WTC11 (cell line): ENCODE results near the gene SELENOS. TPM values are rescaled to one million over a fixed set of nuclear protein-coding genes. Genes with fewer than 3 reads are reported as not detected.

Source experiments
- ARID4B ChIP-seq: sonication (generic); formaldehyde crosslinking; IDR thresholded peaks from 2 replicates; pipeline ENCODE4 v1.8.0; 2023; ENCODE audit warnings: missing genetic modification reagents, mild to moderate bottlenecking, borderline replicate concordance
- CBFB ChIP-seq: sonication (generic); formaldehyde crosslinking; IDR thresholded peaks from 2 replicates; pipeline ENCODE4 v1.8.1; 2022; ENCODE audit warnings: mild to moderate bottlenecking, low read depth, missing genetic modification reagents
- CDX4 ChIP-seq: fragments of 250-450 bp; sonication (Bioruptor Pico); IDR thresholded peaks from 2 replicates; pipeline ENCODE4 v1.9.0; 2021; ENCODE audit warnings: moderate library complexity, mild to moderate bottlenecking, inconsistent platforms, borderline replicate concordance
- E2F1 ChIP-seq: sonication (generic); formaldehyde crosslinking; IDR thresholded peaks from 2 replicates; pipeline ENCODE4 v1.8.0; 2022; ENCODE audit warnings: mild to moderate bottlenecking, missing genetic modification reagents
- E2F5 ChIP-seq: sonication (generic); formaldehyde crosslinking; IDR thresholded peaks from 2 replicates; pipeline ENCODE4 v1.8.1; 2022; ENCODE audit warnings: mild to moderate bottlenecking, moderate library complexity, missing genetic modification reagents
- ERG ChIP-seq: fragments of 250-450 bp; sonication (Bioruptor Pico); IDR thresholded peaks from 2 replicates; pipeline ENCODE4 v1.8.0; 2021; ENCODE audit warnings: mild to moderate bottlenecking
- ETV6 ChIP-seq: sonication (generic); formaldehyde crosslinking; IDR thresholded peaks from 2 replicates; pipeline ENCODE4 v1.8.1; 2022; ENCODE audit warnings: mild to moderate bottlenecking, missing genetic modification reagents
- GABPB1 ChIP-seq: sonication (generic); formaldehyde crosslinking; IDR thresholded peaks from 2 replicates; pipeline ENCODE4 v1.8.1; 2023; ENCODE audit warnings: mild to moderate bottlenecking, missing genetic modification reagents
- GRHL2 ChIP-seq: fragments of 250-450 bp; sonication (Bioruptor Pico); IDR thresholded peaks from 2 replicates; pipeline ENCODE4 v1.8.0; 2022; ENCODE audit warnings: mild to moderate bottlenecking, moderate library complexity; ENCODE audit not compliant: insufficient replicate concordance, severe bottlenecking
- JAZF1 ChIP-seq: fragments of 250-450 bp; sonication (Bioruptor Pico); IDR thresholded peaks from 2 replicates; pipeline ENCODE4 v1.9.0; 2021; ENCODE audit warnings: moderate library complexity, mild to moderate bottlenecking, inconsistent platforms
- MXD4 ChIP-seq: fragments of 250-450 bp; sonication (Bioruptor Pico); IDR thresholded peaks from 2 replicates; pipeline ENCODE4 v1.8.0; 2021; ENCODE audit warnings: mild to moderate bottlenecking, moderate library complexity, borderline replicate concordance
- NFE2L1 ChIP-seq: sonication (generic); formaldehyde crosslinking; IDR thresholded peaks from 2 replicates; pipeline ENCODE4 v1.8.1; 2023; ENCODE audit warnings: missing genetic modification reagents
- NR1H2 ChIP-seq: sonication (generic); formaldehyde crosslinking; IDR thresholded peaks from 2 replicates; pipeline ENCODE4 v1.9.0; 2021; ENCODE audit warnings: mild to moderate bottlenecking, moderate library complexity, missing genetic modification reagents
- TP53 ChIP-seq: sonication (generic); formaldehyde crosslinking; IDR thresholded peaks from 2 replicates; pipeline ENCODE4 v1.8.1; 2023; ENCODE audit warnings: mild to moderate bottlenecking, missing genetic modification reagents
- USF1 ChIP-seq: sonication (generic); formaldehyde crosslinking; IDR thresholded peaks from 2 replicates; pipeline ENCODE4 v1.8.0; 2022; ENCODE audit warnings: mild to moderate bottlenecking, missing genetic modification reagents
- USF2 ChIP-seq: sonication (generic); formaldehyde crosslinking; IDR thresholded peaks from 2 replicates; pipeline ENCODE4 v1.8.1; 2023; ENCODE audit warnings: mild to moderate bottlenecking, missing genetic modification reagents, moderate library complexity
- ZNF219 ChIP-seq: sonication (generic); formaldehyde crosslinking; IDR thresholded peaks from 2 replicates; pipeline ENCODE4 v1.8.0; 2023; ENCODE audit warnings: missing genetic modification reagents, mild to moderate bottlenecking, borderline replicate concordance
- ZNF232 ChIP-seq: sonication (generic); formaldehyde crosslinking; IDR thresholded peaks from 2 replicates; pipeline ENCODE4 v1.8.0; 2022; ENCODE audit warnings: mild to moderate bottlenecking, missing genetic modification reagents
- ZNF263 ChIP-seq: sonication (generic); formaldehyde crosslinking; IDR thresholded peaks from 2 replicates; pipeline ENCODE4 v1.8.1; 2022; ENCODE audit warnings: low read depth, mild to moderate bottlenecking, moderate library complexity, missing genetic modification reagents
- ZNF281 ChIP-seq: sonication (generic); formaldehyde crosslinking; IDR thresholded peaks from 2 replicates; pipeline ENCODE4 v1.8.0; 2023; ENCODE audit warnings: mild to moderate bottlenecking, missing genetic modification reagents
- ZNF416 ChIP-seq: fragments of 250-450 bp; sonication (Bioruptor Pico); IDR thresholded peaks from 2 replicates; pipeline ENCODE4 v1.9.0; 2021; ENCODE audit warnings: mild to moderate bottlenecking, inconsistent platforms
- ZNF512 ChIP-seq: sonication (generic); formaldehyde crosslinking; IDR thresholded peaks from 2 replicates; pipeline ENCODE4 v1.8.1; 2022; ENCODE audit warnings: missing genetic modification reagents, borderline replicate concordance
- ZNF671 ChIP-seq: fragments of 250-450 bp; sonication (Bioruptor Pico); IDR thresholded peaks from 2 replicates; pipeline ENCODE4 v1.8.0; 2021; ENCODE audit warnings: mild to moderate bottlenecking
- total RNA-seq: library from RNA; stranded (reverse); gene quantifications from 3 replicates; pipeline ENCODE4 v1.2.3, GENCODE V29; 2021

The SELENOS gene
- total RNA-seq, 1 experiment from 2014 or later = 43.8 TPM

- TF ChIP-seq ARID4B (CRISPR knock-in tag) (peak; percentile 88; the same call in 1 of the 2 replicates), ETV6 (CRISPR knock-in tag) (peak; percentile 97), NR1H2 (no peak), GRHL2 (CRISPR knock-in tag) (no peak), E2F1 (CRISPR knock-in tag) (peak; percentile 58; the same call in 1 of the 2 replicates), CBFB (CRISPR knock-in tag) (peak; percentile 92; the same call in 1 of the 2 replicates), E2F5 (CRISPR knock-in tag) (peak; percentile 98), JAZF1 (CRISPR knock-in tag) (no peak), NFE2L1 (peak; percentile 85; the same call in 1 of the 2 replicates), TP53 (0 out of 2 replicates have a peak, but pooled peaks have one; percentile 81), GABPB1 (peak; percentile 80), ZNF416 (CRISPR knock-in tag) (no peak), ZNF512 (CRISPR knock-in tag) (no peak; the same call in 1 of the 2 replicates), ERG (CRISPR knock-in tag) (no peak), USF2 (CRISPR knock-in tag) (peak; percentile 38; the same call in 1 of the 2 replicates), ZNF263 (CRISPR knock-in tag) (no peak), CDX4 (CRISPR knock-in tag) (no peak), MXD4 (CRISPR knock-in tag) (no peak), ZNF671 (CRISPR knock-in tag) (no peak), ZNF232 (CRISPR knock-in tag) (peak; percentile 72; the same call in 1 of the 2 replicates), USF1 (peak; percentile 62; the same call in 1 of the 2 replicates), ZNF219 (peak; percentile 44; the same call in 1 of the 2 replicates), ZNF281 (CRISPR knock-in tag) (no peak; the same call in 1 of the 2 replicates)
Measured at GRCh38 chr15:101294731-101295606, 17.7 kb upstream of the SELENOS start, which contains the start of gene SNRPA1 (continued).
